OCI-LY3 (cell line): ENCODE measurements around the gene URGCP.

ENCODE experiments used
- H2AFZ ChIP-seq: fragments of 200-600, 300-600 bp; shearing (Covaris generic); 2 replicates; pipeline ENCODE4 v1.6.0; 2014; ENCODE audit warnings: antibody characterized with exemption, low read depth, low read length
- H3K27ac ChIP-seq: fragments of 200-600, 300-600 bp; sonication (generic); 2 replicates; pipeline ENCODE4 v1.5.1; 2014; ENCODE audit warnings: mild to moderate bottlenecking, low read length, moderate library complexity, mixed read lengths
- H3K27me3 ChIP-seq: fragments of 200-600, 300-600 bp; sonication (generic); 2 replicates; pipeline ENCODE4 v1.6.1; 2014; ENCODE audit warnings: low read depth, low read length, mixed read lengths
- H3K36me3 ChIP-seq: fragments of 200-600, 300-600 bp; sonication (generic); replicated peaks from 2 replicates; pipeline ENCODE3; 2014; ENCODE audit warnings: low read depth, low read length, mixed read lengths
- H3K4me1 ChIP-seq: fragments of 300-600, 200-600 bp; sonication (generic); 2 replicates; pipeline ENCODE4 v1.6.1; 2014; ENCODE audit warnings: low read length, mixed read lengths
- H3K4me2 ChIP-seq: fragments of 200-600, 300-600 bp; sonication (generic); 2 replicates; pipeline ENCODE4 v1.6.1; 2014; ENCODE audit warnings: low read length, mixed read lengths
- H3K4me3 ChIP-seq: fragments of 300-600, 200-600 bp; sonication (generic); 2 replicates; pipeline ENCODE4 v1.5.1; 2014; ENCODE audit warnings: antibody characterized with exemption, mild to moderate bottlenecking, low read length, moderate library complexity
- H3K79me2 ChIP-seq: fragments of 300-600, 200-600 bp; shearing (Covaris generic); 2 replicates; pipeline ENCODE4 v1.6.1; 2014; ENCODE audit warnings: mild to moderate bottlenecking, low read length, mixed read lengths
- H3K9ac ChIP-seq: fragments of 300-600, 200-600 bp; shearing (Covaris generic); 2 replicates; pipeline ENCODE4 v1.6.0; 2014; ENCODE audit warnings: mild to moderate bottlenecking, low read length, moderate library complexity
- H3K9me3 ChIP-seq: fragments of 200-600, 300-600 bp; shearing (Covaris generic); 2 replicates; pipeline ENCODE4 v1.6.1; 2014; ENCODE audit warnings: low read length, mixed read lengths; ENCODE audit not compliant: insufficient read depth
- H4K20me1 ChIP-seq: fragments of 200-600, 300-600 bp; sonication (generic); 2 replicates; pipeline ENCODE4 v1.6.1; 2016; ENCODE audit warnings: low read length, mixed read lengths; ENCODE audit not compliant: insufficient read depth
- EZH2phosphoT487 ChIP-seq: fragments of 200-600 bp; shearing (Covaris generic); IDR thresholded peaks from 2 replicates; pipeline ENCODE4 v1.6.1; 2018; ENCODE audit warnings: antibody characterized with exemption, mixed run types, low read depth
- TF ChIP-seq, protein P1 (sequence below): fragments of 200-600, 300-600 bp; sonication (generic); IDR thresholded peaks from 2 replicates; pipeline ENCODE4 v1.5.1; 2014; ENCODE audit warnings: antibody characterized with exemption, low read length, low read depth

URGCP gene

GRCh38 chr7:43864126-43864525, 42.3 kb downstream of the URGCP start:
- peaks cover 22% of the 10 kb centered on the region for H3K36me3 ChIP-seq
- H3K4me3 ChIP-seq, result no peak overlapping the region
- no peak overlapping the region for H3K4me2 ChIP-seq
- peaks cover 8% of the 10 kb centered on the region for H3K4me1 ChIP-seq
- TF ChIP-seq EZH2phosphoT487, result no peak
- TF ChIP-seq, protein P1, sequence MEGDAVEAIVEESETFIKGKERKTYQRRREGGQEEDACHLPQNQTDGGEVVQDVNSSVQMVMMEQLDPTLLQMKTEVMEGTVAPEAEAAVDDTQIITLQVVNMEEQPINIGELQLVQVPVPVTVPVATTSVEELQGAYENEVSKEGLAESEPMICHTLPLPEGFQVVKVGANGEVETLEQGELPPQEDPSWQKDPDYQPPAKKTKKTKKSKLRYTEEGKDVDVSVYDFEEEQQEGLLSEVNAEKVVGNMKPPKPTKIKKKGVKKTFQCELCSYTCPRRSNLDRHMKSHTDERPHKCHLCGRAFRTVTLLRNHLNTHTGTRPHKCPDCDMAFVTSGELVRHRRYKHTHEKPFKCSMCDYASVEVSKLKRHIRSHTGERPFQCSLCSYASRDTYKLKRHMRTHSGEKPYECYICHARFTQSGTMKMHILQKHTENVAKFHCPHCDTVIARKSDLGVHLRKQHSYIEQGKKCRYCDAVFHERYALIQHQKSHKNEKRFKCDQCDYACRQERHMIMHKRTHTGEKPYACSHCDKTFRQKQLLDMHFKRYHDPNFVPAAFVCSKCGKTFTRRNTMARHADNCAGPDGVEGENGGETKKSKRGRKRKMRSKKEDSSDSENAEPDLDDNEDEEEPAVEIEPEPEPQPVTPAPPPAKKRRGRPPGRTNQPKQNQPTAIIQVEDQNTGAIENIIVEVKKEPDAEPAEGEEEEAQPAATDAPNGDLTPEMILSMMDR, result no peak
- no peaks in the 10 kb centered on the region for H3K9me3 ChIP-seq
- H3K27me3 ChIP-seq, result no peaks in the 10 kb centered on the region
- H3K9ac ChIP-seq, result no peak overlapping the region
- H2AFZ ChIP-seq, result no peak overlapping the region
- H3K27ac ChIP-seq, result no peak overlapping the region
- H4K20me1 ChIP-seq, result no peaks in the 10 kb centered on the region
- H3K79me2 ChIP-seq, result peaks cover 9% of the 10 kb centered on the region

GRCh38 chr7:43856996-43857395, 49.4 kb downstream of the URGCP start:
- H3K4me1 ChIP-seq, result no peaks in the 10 kb centered on the region
- TF ChIP-seq, protein P1, result no peak
- H3K9me3 ChIP-seq, result no peaks in the 10 kb centered on the region
- no peak overlapping the region for H3K4me2 ChIP-seq
- no peak overlapping the region for H2AFZ ChIP-seq
- H4K20me1 ChIP-seq, result no peaks in the 10 kb centered on the region
- H3K27ac ChIP-seq, result no peak overlapping the region
- H3K4me3 ChIP-seq, result no peak overlapping the region
- H3K9ac ChIP-seq, result no peak overlapping the region
- H3K36me3 ChIP-seq, result no peaks in the 10 kb centered on the region
- no peaks in the 10 kb centered on the region for H3K27me3 ChIP-seq
- H3K79me2 ChIP-seq, result no peaks in the 10 kb centered on the region

- Histone ChIP-seq H3K4me1 (no peaks in the 10 kb centered on the region), H3K27ac (no peak overlapping the region), H4K20me1 (no peaks in the 10 kb centered on the region), H3K4me3 (no peak overlapping the region), H3K36me3 (no peaks in the 10 kb centered on the region), H3K4me2 (no peak overlapping the region), H3K27me3 (no peaks in the 10 kb centered on the region), H3K9ac (no peak overlapping the region), H3K79me2 (no peaks in the 10 kb centered on the region), H3K9me3 (no peaks in the 10 kb centered on the region), H2AFZ (no peak overlapping the region)
- TF ChIP-seq, protein P1, result no peak
- no peak for TF ChIP-seq EZH2phosphoT487
Measured at GRCh38 chr7:43856316-43856715, 50.1 kb downstream of the URGCP start.

DNA sequence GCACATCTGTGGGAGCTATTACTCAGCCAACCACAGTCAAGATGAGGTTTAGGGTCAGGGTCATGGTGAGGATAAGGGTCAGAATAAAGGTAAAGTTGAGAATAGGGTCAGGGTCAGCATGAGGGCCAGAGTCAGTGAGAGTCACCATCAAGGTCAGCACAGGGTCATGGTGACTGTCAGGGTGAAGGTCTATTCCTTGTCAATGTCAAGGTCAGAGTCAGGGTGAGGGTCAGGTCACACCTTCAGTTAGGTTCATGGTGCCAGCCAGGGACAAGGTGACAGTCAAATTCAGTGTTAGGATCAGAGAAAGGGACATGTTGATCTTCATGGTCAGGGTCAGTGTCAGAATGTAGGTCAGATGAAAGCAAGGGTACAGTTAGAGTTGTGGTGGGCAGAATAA, 51.2 kb downstream of the URGCP start:
- TF ChIP-seq EZH2phosphoT487, result no peak
- TF ChIP-seq, protein P1, result no peak
- no peaks in the 10 kb centered on the region for H3K79me2 ChIP-seq
- no peaks in the 10 kb centered on the region for H4K20me1 ChIP-seq
- H3K9me3 ChIP-seq, result no peaks in the 10 kb centered on the region
- no peak overlapping the region for H3K4me3 ChIP-seq
- no peak overlapping the region for H3K27ac ChIP-seq
- no peaks in the 10 kb centered on the region for H3K27me3 ChIP-seq
- H3K4me1 ChIP-seq, result no peaks in the 10 kb centered on the region
- no peak overlapping the region for H3K4me2 ChIP-seq
- H3K36me3 ChIP-seq, result no peaks in the 10 kb centered on the region
- no peak overlapping the region for H2AFZ ChIP-seq
- H3K9ac ChIP-seq, result no peak overlapping the region
